Osteoblast (primary cell): Measurements from ENCODE around the gene PRPF6. TPM values are rescaled to one million over a fixed set of nuclear protein-coding genes. Genes with fewer than 3 reads are reported as not detected.

ENCODE experiments used
- DNase-seq: peaks from one replicate; pipeline ENCODE4 v3.0.0; 2011; ENCODE audit warnings: low spot score, mixed read lengths; ENCODE audit not compliant: insufficient read length; ENCODE audit errors: missing footprints
- H2AFZ ChIP-seq: 2 replicates; pipeline ENCODE4 v1.6.0; 2011; ENCODE audit warnings: mild to moderate bottlenecking, low read length
- H3K27ac ChIP-seq: 2 replicates; pipeline ENCODE4 v1.5.1; 2011; ENCODE audit warnings: mild to moderate bottlenecking, low read depth, low read length, moderate library complexity
- H3K27me3 ChIP-seq: 2 replicates; pipeline ENCODE4 v1.6.0; 2012; ENCODE audit warnings: mild to moderate bottlenecking, control low read depth, inconsistent platforms, low read length, moderate library complexity; ENCODE audit not compliant: insufficient read depth
- H3K36me3 ChIP-seq: 2 replicates; pipeline ENCODE4 v1.5.1; 2011; ENCODE audit warnings: mild to moderate bottlenecking, low read length, control low read depth, moderate library complexity; ENCODE audit not compliant: insufficient read depth
- H3K4me1 ChIP-seq: 2 replicates; pipeline ENCODE4 v1.5.1; 2011; ENCODE audit warnings: mild to moderate bottlenecking, low read length, control low read depth, moderate library complexity; ENCODE audit not compliant: insufficient read depth
- H3K4me2 ChIP-seq: 2 replicates; pipeline ENCODE4 v1.6.0; 2011; ENCODE audit warnings: mild to moderate bottlenecking, low read length; ENCODE audit not compliant: insufficient read depth
- H3K4me3 ChIP-seq: fragments of 200-600 bp; sonication (generic); 3 replicates; pipeline ENCODE4 v1.5.1; 2012; ENCODE audit warnings: mild to moderate bottlenecking, low read length, inconsistent platforms; ENCODE audit not compliant: insufficient read depth
- H3K79me2 ChIP-seq: 2 replicates; pipeline ENCODE4 v1.6.0; 2012; ENCODE audit warnings: mild to moderate bottlenecking, low read length, control low read depth, inconsistent platforms; ENCODE audit not compliant: insufficient read depth
- H3K9me3 ChIP-seq: 2 replicates; pipeline ENCODE4 v1.5.1; 2011; ENCODE audit warnings: low read depth, low read length, control low read depth
- H4K20me1 ChIP-seq: 2 replicates; pipeline ENCODE4 v1.6.0; 2012; ENCODE audit warnings: mild to moderate bottlenecking, low read length, control low read depth; ENCODE audit not compliant: insufficient read depth
- CTCF ChIP-seq: IDR thresholded peaks from 2 replicates; pipeline ENCODE4 v1.5.1; 2011; ENCODE audit warnings: mild to moderate bottlenecking, low read depth, low read length, moderate library complexity; ENCODE audit errors: extremely low read depth
- small RNA-seq: library from RNA; depleted of rRNA; stranded (forward); fragments of <200 nt; gene quantifications from one replicate; pipeline ENCODE3, GENCODE V24; 2012
- total RNA-seq: library from RNA; depleted of rRNA; stranded (reverse); fragments of >200 nt; gene quantifications from 2 replicates; pipeline ENCODE4 v1.2.3, GENCODE V29; 2012

Gene PRPF6
- total RNA-seq, 1 donor = 56.1 TPM

- DNase-seq = no peak
- Histone ChIP-seq H3K79me2 (no peaks in the 10 kb centered on the region), H3K4me1 (peaks cover 15% of the 10 kb centered on the region), H3K4me3 (no peak overlapping the region), H3K27me3 (peaks cover 32% of the 10 kb centered on the region), H3K4me2 (no peak overlapping the region), H3K9me3 (no peaks in the 10 kb centered on the region), H3K27ac (no peak overlapping the region), H2AFZ (no peak overlapping the region), H3K36me3 (no peaks in the 10 kb centered on the region), H4K20me1 (peaks cover 11% of the 10 kb centered on the region)
- no peak for TF ChIP-seq CTCF
Measured at GRCh38 chr20:64080813-64081623, 100.1 kb downstream of the PRPF6 start.

- Histone ChIP-seq H3K9me3 (no peaks in the 10 kb centered on the region), H3K4me3 (no peak overlapping the region), H3K27me3 (peaks cover 37% of the 10 kb centered on the region), H3K4me2 (no peak overlapping the region), H3K4me1 (peaks cover 15% of the 10 kb centered on the region), H3K27ac (no peak overlapping the region), H4K20me1 (peaks cover 11% of the 10 kb centered on the region), H3K36me3 (no peaks in the 10 kb centered on the region), H3K79me2 (no peaks in the 10 kb centered on the region), H2AFZ (no peak overlapping the region)
- TF ChIP-seq CTCF = no peak
- DNase-seq = no peak
Measured at GRCh38 chr20:64081624-64081964, 100.7 kb downstream of the PRPF6 start.

GRCh38 chr20:64082126-64082731, 101.3 kb downstream of the PRPF6 start:
- no peaks in the 10 kb centered on the region for H3K9me3 ChIP-seq
- H3K4me1 ChIP-seq = peaks cover 15% of the 10 kb centered on the region
- H3K79me2 ChIP-seq = no peaks in the 10 kb centered on the region
- no peak overlapping the region for H2AFZ ChIP-seq
- no peaks in the 10 kb centered on the region for H3K36me3 ChIP-seq
- H3K4me2 ChIP-seq = no peak overlapping the region
- DNase-seq = no peak
- no peak overlapping the region for H3K27ac ChIP-seq
- no peak overlapping the region for H3K4me3 ChIP-seq
- peaks cover 11% of the 10 kb centered on the region for H4K20me1 ChIP-seq
- TF ChIP-seq CTCF = no peak
- H3K27me3 ChIP-seq = peaks cover 37% of the 10 kb centered on the region

Small RNA genes within 50 kb of the gene (small RNA-seq; reads per million reads assigned to genes)
- gene AL355803.1 (not detected), gene MIR647 (not detected), gene MIR6813 (0.45 reads per million)

Other genes with a start within 250 kb of the PRPF6 start
- 1.8 and 2.9 TPM in 2 replicates for gene LIME1, start 244.5 kb upstream of the PRPF6 start, total RNA-seq
- 27.5 and 29.5 TPM in 2 replicates for gene SLC2A4RG, start 241.4 kb upstream of the PRPF6 start, total RNA-seq
- under 0.01 and 0.36 TPM in 2 replicates for gene ZBTB46, start 149.9 kb upstream of the PRPF6 start, total RNA-seq
- not detected in 2 replicates for gene ABHD16B, start 119.6 kb upstream of the PRPF6 start, total RNA-seq
- 99.6 and 115 TPM in 2 replicates for gene TPD52L2, start 115.9 kb upstream of the PRPF6 start, total RNA-seq
- gene DNAJC5, start 86.0 kb upstream of the PRPF6 start, total RNA-seq = 41.5 and 53.9 TPM in 2 replicates
- 21.0 and 23.9 TPM in 2 replicates for gene UCKL1, start 24.7 kb upstream of the PRPF6 start, total RNA-seq
- 12.1 and 14.5 TPM in 2 replicates for gene ZNF512B, start 11.2 kb upstream of the PRPF6 start, total RNA-seq
- gene SAMD10, start 1.5 kb upstream of the PRPF6 start, total RNA-seq = 0.59 and 1.4 TPM in 2 replicates
- gene C20orf204, start 55.0 kb downstream of the PRPF6 start, total RNA-seq = 0.59 and 1.1 TPM in 2 replicates
- under 0.01 TPM in 2 replicates for gene SOX18, start 68.5 kb downstream of the PRPF6 start, total RNA-seq
- gene TCEA2, start 82.1 kb downstream of the PRPF6 start, total RNA-seq = 28.9 and 31.5 TPM in 2 replicates
- 5.3 and 6.9 TPM in 2 replicates for gene RGS19, start 98.4 kb downstream of the PRPF6 start, total RNA-seq
- 0.59 and 0.72 TPM in 2 replicates for gene OPRL1, start 99.0 kb downstream of the PRPF6 start, total RNA-seq
- 0.72 TPM in 1 of 2 replicates, not detected in the other for gene LKAAEAR1, start 103.3 kb downstream of the PRPF6 start, total RNA-seq
- gene NPBWR2, start 126.4 kb downstream of the PRPF6 start, total RNA-seq = not detected in 2 replicates
- gene MYT1, start 183.3 kb downstream of the PRPF6 start, total RNA-seq = not detected in 2 replicates